Chondrocyte (in vitro differentiated cells): ENCODE results near the gene THSD7B. TPM values are rescaled to one million over a fixed set of nuclear protein-coding genes. Genes with fewer than 3 reads are reported as not detected.

Source experiments
- DNase-seq: peaks from one replicate; pipeline ENCODE4 v3.0.0; 2021; ENCODE audit warnings: mixed read lengths, low spot score
- H3K27ac Mint-ChIP-seq: one replicate; pipeline ENCODE4 v1.8.0; 2021; ENCODE audit warnings: mild to moderate bottlenecking, moderate library complexity, mixed read lengths; ENCODE audit not compliant: unreplicated experiment
- H3K27me3 Mint-ChIP-seq: 2 replicates; pipeline ENCODE4 v1.8.0; 2021; ENCODE audit warnings: low read depth, mixed read lengths
- H3K36me3 Mint-ChIP-seq: 2 replicates; pipeline ENCODE4 v1.8.0; 2021; ENCODE audit warnings: low read depth, mixed read lengths
- H3K4me1 Mint-ChIP-seq: 2 replicates; pipeline ENCODE4 v1.8.0; 2021; ENCODE audit warnings: low read depth, mild to moderate bottlenecking, mixed read lengths
- H3K4me3 Mint-ChIP-seq: one replicate; pipeline ENCODE4 v1.8.0; 2021; ENCODE audit warnings: mild to moderate bottlenecking, moderate library complexity, mixed read lengths; ENCODE audit not compliant: unreplicated experiment
- H3K9me3 Mint-ChIP-seq: 2 replicates; pipeline ENCODE4 v1.8.0; 2021; ENCODE audit warnings: low read depth, mixed read lengths
- total RNA-seq: library from RNA; stranded (reverse); gene quantifications from 3 replicates; pipeline ENCODE4 v1.2.1, GENCODE V29; 2021
- TF ChIP-seq, protein P1 (sequence below): fragments of 200-600 bp; sonication (generic); IDR thresholded peaks from 2 replicates; pipeline ENCODE4 v1.5.0; 2021; ENCODE audit warnings: antibody characterized with exemption, mild to moderate bottlenecking, moderate library complexity

Gene THSD7B
- total RNA-seq, 1 donor from 2014 or later = not detected

DNA sequence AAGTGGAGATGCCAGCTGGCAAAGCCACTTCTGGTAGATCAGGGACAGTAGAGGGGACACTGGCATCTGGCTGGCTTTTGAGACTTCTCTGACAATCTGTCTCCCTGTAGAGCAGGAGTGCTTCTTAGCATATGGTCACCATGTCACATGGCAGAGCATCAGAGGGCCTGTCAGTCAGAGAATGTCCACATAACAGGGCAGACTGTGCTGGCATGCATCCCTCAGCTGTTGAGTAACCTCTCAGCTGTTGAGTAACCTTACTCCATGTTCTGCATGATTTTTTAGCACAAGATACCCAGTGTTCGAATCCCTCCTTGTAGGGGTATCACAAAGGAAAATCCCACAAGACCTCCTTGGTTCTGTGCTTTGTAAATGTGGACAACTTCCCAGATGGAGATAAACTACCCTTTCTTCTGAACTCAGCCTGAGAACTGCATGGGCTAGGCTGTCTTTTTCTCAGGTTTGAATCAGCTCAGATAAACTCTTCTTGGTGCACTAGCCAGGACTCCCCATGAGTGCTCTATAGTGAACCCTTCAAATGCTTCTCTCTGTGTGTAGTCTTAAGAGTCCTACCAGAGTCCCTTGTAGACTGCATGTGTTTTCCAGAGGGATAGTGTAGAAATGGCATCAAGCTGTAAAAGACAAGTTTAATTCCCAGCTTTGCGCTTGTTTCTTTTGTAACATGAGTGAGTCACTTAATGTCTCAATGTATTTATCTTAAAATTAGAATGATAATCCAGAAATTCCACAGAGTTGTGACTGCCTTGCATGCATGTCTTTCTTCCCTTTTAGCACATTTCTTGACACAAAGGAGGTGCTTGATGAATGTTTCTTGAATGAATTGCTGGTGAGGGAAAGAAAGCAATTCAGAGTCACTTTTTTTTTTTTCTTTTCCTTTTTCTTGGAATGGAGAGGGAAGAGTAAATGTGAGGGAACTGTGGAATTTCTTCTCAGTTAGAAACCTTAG is 756.6 kb downstream of the THSD7B start:
- Mint-ChIP-seq H3K4me1 (no peaks in the 10 kb centered on the region), H3K27me3 (no peaks in the 10 kb centered on the region), H3K36me3 (no peaks in the 10 kb centered on the region), H3K9me3 (peaks cover 4% of the 10 kb centered on the region), H3K4me3 (no peak overlapping the region), H3K27ac (no peak overlapping the region)
- DNase-seq = no peak
- TF ChIP-seq, protein P1, sequence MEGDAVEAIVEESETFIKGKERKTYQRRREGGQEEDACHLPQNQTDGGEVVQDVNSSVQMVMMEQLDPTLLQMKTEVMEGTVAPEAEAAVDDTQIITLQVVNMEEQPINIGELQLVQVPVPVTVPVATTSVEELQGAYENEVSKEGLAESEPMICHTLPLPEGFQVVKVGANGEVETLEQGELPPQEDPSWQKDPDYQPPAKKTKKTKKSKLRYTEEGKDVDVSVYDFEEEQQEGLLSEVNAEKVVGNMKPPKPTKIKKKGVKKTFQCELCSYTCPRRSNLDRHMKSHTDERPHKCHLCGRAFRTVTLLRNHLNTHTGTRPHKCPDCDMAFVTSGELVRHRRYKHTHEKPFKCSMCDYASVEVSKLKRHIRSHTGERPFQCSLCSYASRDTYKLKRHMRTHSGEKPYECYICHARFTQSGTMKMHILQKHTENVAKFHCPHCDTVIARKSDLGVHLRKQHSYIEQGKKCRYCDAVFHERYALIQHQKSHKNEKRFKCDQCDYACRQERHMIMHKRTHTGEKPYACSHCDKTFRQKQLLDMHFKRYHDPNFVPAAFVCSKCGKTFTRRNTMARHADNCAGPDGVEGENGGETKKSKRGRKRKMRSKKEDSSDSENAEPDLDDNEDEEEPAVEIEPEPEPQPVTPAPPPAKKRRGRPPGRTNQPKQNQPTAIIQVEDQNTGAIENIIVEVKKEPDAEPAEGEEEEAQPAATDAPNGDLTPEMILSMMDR = no peak

- Mint-ChIP-seq H3K27ac (no peak overlapping the region), H3K4me1 (no peaks in the 10 kb centered on the region), H3K36me3 (no peaks in the 10 kb centered on the region), H3K4me3 (no peak overlapping the region), H3K9me3 (no peaks in the 10 kb centered on the region), H3K27me3 (no peaks in the 10 kb centered on the region)
- TF ChIP-seq, protein P1 = no peak
- DNase-seq = no peak
These were observed 757.3 kb downstream of the THSD7B start for GRCh38 chr2:137522620-137523011.

DNA sequence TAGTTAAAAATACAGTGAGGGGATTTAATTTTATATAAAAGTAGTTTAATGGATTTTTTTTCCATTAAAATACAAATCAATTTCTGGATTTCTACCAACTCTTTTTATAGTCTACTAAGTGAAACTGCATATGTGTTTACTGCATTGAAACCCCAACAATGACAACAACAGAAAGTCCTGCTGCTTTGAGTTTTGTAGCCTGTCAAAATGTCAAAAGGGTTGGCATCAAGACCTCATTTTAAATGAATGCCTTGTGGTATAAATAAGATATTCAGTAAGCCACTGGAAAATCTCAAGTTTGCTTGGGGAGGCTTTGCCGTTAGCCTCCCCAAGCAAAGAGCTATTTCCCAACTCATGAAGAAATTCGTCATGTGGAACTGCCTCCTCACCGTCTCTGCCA is 758.6 kb downstream of the THSD7B start:
- Mint-ChIP-seq H3K4me3 (no peak overlapping the region), H3K27ac (no peak overlapping the region), H3K36me3 (no peaks in the 10 kb centered on the region), H3K27me3 (no peaks in the 10 kb centered on the region), H3K4me1 (no peaks in the 10 kb centered on the region), H3K9me3 (no peaks in the 10 kb centered on the region)
- DNase-seq = no peak
- TF ChIP-seq, protein P1 = no peak

DNA sequence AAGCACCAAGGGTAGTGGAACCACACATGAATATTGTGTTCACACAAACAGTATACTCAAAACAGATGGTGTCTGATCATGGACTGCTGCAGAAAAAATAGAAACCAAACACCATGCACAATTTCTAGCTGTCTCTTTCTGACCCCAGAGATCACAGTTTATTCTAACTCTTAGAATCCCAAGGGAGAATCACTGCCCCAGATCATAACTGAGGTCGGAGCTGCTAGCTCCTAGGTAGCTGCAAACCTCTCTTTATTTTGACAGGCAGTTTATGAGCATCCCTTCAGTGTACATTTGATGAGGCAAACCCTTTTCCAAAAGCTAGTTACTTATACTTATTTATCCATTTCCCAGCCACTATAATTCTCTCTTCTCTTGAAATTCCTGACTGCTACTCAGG is 759.8 kb downstream of the THSD7B start:
- Mint-ChIP-seq H3K27ac (no peak overlapping the region), H3K9me3 (no peaks in the 10 kb centered on the region), H3K27me3 (no peaks in the 10 kb centered on the region), H3K36me3 (no peaks in the 10 kb centered on the region), H3K4me1 (no peaks in the 10 kb centered on the region), H3K4me3 (no peak overlapping the region)
- TF ChIP-seq, protein P1 = no peak
- DNase-seq = no peak

GRCh38 chr2:137525641-137526190 is 760.4 kb downstream of the THSD7B start:
- Mint-ChIP-seq H3K27ac (no peak overlapping the region), H3K36me3 (no peaks in the 10 kb centered on the region), H3K9me3 (no peaks in the 10 kb centered on the region), H3K27me3 (no peaks in the 10 kb centered on the region), H3K4me1 (no peaks in the 10 kb centered on the region), H3K4me3 (no peak overlapping the region)
- TF ChIP-seq, protein P1 = no peak
- no peak for DNase-seq
